ENCODE measurements around the gene CFAP45. TPM values are rescaled to one million over a fixed set of nuclear protein-coding genes. Genes with fewer than 3 reads are reported as not detected.
A peak's percentile ranks its signal among the peaks of the same experiment; 100 is the strongest.

Gene CFAP45
- total RNA-seq, 1 donor from 2014 or later = 1.5 TPM

DNA sequence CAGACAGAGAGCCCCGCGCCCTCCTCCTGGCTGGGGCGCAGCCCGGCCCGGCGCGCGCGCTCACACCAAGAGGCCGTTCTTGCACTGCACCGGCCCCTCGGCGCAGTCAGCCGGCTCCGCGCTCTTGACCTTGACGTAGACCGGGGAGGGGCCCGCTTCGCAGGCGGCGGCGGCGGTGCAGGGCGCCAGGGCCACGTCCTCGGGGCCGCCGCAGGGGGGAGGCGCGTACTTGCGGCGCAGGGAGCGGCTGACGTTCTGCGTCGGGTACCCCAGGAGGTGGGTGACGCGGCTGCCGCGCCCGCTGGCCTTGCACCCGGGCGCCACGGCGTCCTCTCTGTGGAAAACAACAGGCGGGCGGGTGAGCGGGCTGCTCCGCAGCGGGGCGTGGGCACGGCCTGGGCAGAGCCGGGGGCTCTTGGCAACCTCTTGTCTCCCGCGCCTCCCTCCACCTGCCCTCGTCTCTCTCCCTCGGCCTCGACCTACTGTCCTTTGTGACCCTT is 45.2 kb downstream of the CFAP45 start:
- peak; percentile 69 for DNase-seq (ENCODE audit: low spot score)
- H3K27me3 Mint-ChIP-seq (ENCODE audit: low read depth) = peaks cover 19% of the 10 kb centered on the region
- H3K9me3 Mint-ChIP-seq = no peaks in the 10 kb centered on the region
- peak overlapping the region; percentile 85 for H3K4me3 Mint-ChIP-seq (ENCODE audit: low read depth)
- intact Hi-C loops (cut with micrococcal nuclease) = loop anchor here (1.0 to 5.0 kb wide), 3 partner anchors 38 to 74 kb away; partner anchors contain the start of gene DUSP23
- no peaks in the 10 kb centered on the region for H3K36me3 Mint-ChIP-seq (ENCODE audit: low read depth)
- H3K4me1 Mint-ChIP-seq (ENCODE audit: low read depth) = peaks cover 15% of the 10 kb centered on the region
- H3K27ac Mint-ChIP-seq = peak overlapping the region; percentile 62

DNA sequence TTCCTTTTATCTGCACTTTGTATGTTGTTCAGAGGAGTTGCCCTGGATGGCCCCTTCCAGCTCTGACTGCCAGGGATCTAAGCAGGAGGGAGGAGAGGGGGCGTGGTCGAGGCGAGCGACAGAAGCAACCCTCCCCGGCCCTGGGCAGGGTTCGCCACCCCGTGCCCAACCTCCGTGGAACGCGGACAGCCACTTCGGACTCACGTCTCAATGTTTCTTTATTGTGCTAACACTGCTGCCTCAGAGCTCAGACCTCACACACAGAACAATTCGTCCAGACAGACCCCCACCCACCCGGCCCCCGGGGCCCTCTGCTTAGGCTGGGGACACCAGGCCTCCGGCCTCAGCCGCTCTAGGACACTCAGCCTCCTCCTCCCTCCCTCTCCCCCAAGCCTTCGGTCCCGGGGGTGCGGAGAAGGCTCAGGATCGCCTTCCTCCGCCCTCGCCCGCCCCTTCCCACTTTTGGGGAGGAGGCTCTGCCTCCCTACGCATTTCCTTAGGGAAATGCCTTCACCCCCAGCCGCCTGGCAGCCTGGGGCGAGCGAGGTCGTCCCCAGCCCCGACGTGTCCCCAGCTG is 45.8 kb downstream of the CFAP45 start:
- H3K4me1 Mint-ChIP-seq (ENCODE audit: low read depth) = peaks cover 15% of the 10 kb centered on the region
- H3K9me3 Mint-ChIP-seq = no peaks in the 10 kb centered on the region
- H3K27ac Mint-ChIP-seq = peak overlapping the region; percentile 45
- peak overlapping the region; percentile 80 for H3K4me3 Mint-ChIP-seq (ENCODE audit: low read depth)
- H3K27me3 Mint-ChIP-seq (ENCODE audit: low read depth) = peaks cover 19% of the 10 kb centered on the region
- intact Hi-C loops (cut with micrococcal nuclease) = loop anchor here (1.0 to 5.0 kb wide), 3 partner anchors 38 to 74 kb away; partner anchors contain the start of gene DUSP23
- H3K36me3 Mint-ChIP-seq (ENCODE audit: low read depth) = no peaks in the 10 kb centered on the region
- no peak for DNase-seq (ENCODE audit: low spot score)

DNA sequence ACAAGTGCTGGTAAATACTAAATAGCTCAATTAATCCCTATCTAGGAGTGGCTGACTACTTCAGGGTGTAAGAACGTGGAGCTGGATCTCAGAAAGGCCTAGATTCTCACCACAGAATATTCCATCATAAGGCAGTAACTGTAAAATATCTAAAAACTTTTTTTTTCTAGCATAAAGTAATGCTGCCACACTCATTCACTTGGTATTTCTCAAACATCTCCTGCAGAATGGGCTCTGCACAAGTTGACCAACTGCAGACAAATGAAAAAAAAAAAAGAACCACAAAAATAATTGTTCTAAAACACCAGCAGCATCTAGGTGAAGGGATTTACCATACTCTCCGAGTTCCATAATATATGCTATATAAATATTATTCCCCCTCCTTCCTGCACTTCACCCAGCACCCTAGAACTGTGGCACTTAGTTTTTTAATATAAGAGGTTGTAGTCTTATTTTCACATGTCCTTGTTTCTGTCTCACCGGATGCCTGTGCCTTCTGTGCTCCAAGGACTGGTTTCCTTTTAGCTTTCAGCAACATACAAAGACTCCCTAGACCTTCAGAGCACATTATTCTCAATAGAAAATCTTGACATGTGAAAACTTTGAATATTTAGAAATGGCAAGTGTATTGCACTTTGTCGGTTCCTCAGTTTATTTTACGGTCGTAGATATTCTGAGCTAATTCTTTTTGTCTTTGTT is 46.4 kb downstream of the CFAP45 start:
- peaks cover 22% of the 10 kb centered on the region for H3K27me3 Mint-ChIP-seq (ENCODE audit: low read depth)
- DNase-seq (ENCODE audit: low spot score) = no peak
- H3K4me1 Mint-ChIP-seq (ENCODE audit: low read depth) = peaks cover 15% of the 10 kb centered on the region
- intact Hi-C loops (cut with micrococcal nuclease) = loop anchor here (1.0 to 5.0 kb wide), 3 partner anchors 39 to 73 kb away; partner anchors contain the start of gene DUSP23
- H3K9me3 Mint-ChIP-seq = no peaks in the 10 kb centered on the region
- H3K27ac Mint-ChIP-seq = peak overlapping the region; percentile 45
- H3K36me3 Mint-ChIP-seq (ENCODE audit: low read depth) = no peaks in the 10 kb centered on the region
- H3K4me3 Mint-ChIP-seq (ENCODE audit: low read depth) = peak overlapping the region; percentile 80

DNA sequence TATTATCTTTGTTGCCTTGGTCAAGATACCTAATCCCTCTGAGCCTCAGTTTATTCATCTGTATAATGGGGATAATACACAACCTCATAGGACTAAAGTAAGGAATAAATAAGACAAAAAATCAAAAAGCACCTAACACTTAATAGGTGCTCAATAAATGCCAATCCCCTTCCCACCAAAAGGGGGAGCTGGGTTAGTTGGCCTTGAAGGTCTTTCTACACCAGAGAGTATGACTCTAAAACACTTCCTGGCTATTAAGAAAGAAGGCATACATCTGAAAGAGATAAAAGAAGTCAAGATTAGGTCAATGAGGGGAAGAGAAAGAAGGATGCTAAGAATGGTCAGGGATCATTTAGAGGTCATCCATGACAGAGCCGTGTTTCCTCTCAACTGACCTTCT is 48.6 kb downstream of the CFAP45 start:
- Mint-ChIP-seq H3K4me3 (ENCODE audit: low read depth) (no peak overlapping the region), H3K27ac (no peak overlapping the region), H3K4me1 (ENCODE audit: low read depth) (peaks cover 13% of the 10 kb centered on the region), H3K9me3 (no peaks in the 10 kb centered on the region), H3K27me3 (ENCODE audit: low read depth) (peaks cover 25% of the 10 kb centered on the region), H3K36me3 (ENCODE audit: low read depth) (no peaks in the 10 kb centered on the region)
- intact Hi-C loops (cut with micrococcal nuclease) = loop anchor here (5.0 kb wide), 1 partner anchor 41 kb away; no protein-coding TSS in a partner anchor
- DNase-seq (ENCODE audit: low spot score) = no peak

DNA sequence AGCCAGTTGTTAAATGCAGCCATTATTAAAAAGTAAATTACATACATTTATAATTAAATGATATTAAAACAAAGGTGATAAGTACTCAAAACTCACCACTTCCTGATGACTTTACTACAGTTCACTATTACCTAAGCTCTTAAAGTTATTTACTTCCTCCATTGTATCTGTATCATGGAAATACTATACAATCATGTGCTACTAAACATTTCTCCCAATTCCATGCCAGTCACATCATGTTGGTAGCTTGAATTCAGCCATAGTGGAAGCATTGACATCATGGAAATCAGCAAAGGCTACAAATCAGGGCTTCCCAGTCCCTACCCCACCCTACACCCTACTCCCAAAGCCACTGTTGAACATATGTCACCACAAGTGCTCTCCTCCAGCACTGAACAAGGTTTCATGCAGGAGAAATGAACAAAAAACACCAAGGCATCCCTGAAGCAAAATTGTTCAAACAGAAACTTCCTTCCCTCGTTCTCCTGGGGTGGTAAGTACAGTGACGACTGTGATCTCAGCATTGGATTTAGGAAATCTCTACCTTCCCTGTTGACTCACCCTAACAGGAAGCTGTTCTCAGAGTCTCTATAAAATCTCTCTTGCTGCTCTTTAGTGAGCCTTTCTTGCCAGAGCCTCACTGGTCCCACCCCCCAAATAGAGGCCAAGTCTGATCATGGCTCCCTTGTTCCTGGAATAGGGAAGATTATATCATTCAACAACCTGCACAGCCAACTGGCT is 50.2 kb downstream of the CFAP45 start:
- DNase-seq (ENCODE audit: low spot score) = no peak
- Mint-ChIP-seq H3K9me3 (no peaks in the 10 kb centered on the region), H3K27me3 (ENCODE audit: low read depth) (peaks cover 24% of the 10 kb centered on the region), H3K4me3 (ENCODE audit: low read depth) (no peak overlapping the region), H3K36me3 (ENCODE audit: low read depth) (no peaks in the 10 kb centered on the region), H3K27ac (no peak overlapping the region), H3K4me1 (ENCODE audit: low read depth) (peaks cover 7% of the 10 kb centered on the region)
- intact Hi-C loops (cut with micrococcal nuclease) = loop anchor here (5.0 kb wide), 1 partner anchor 43 kb away; no protein-coding TSS in a partner anchor

DNA sequence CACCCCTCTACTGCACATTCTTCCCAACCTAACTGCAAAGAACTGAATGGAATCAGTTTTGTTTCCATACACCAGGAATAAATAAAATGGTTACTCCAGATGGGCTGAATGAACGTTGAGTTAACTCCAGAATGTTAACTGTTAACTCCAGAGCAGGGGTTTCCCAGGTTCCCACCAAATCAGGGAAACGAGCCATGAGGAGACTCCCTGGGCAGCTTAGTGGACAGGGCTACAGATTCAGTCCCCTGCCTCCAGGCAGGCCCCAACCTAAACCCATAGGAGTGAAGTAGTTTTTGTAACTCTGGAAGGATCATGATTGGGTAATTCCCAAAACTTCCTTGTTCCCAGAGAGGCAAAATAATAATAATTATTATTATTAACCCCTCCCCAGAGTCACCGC is 51.6 kb downstream of the CFAP45 start:
- intact Hi-C loops (cut with micrococcal nuclease) = no loop called here
- H3K9me3 Mint-ChIP-seq = no peaks in the 10 kb centered on the region
- DNase-seq (ENCODE audit: low spot score) = no peak
- H3K27ac Mint-ChIP-seq = no peak overlapping the region
- H3K27me3 Mint-ChIP-seq (ENCODE audit: low read depth) = peaks cover 32% of the 10 kb centered on the region
- no peak overlapping the region for H3K4me3 Mint-ChIP-seq (ENCODE audit: low read depth)
- H3K4me1 Mint-ChIP-seq (ENCODE audit: low read depth) = peaks cover 2% of the 10 kb centered on the region
- no peaks in the 10 kb centered on the region for H3K36me3 Mint-ChIP-seq (ENCODE audit: low read depth)

DNA sequence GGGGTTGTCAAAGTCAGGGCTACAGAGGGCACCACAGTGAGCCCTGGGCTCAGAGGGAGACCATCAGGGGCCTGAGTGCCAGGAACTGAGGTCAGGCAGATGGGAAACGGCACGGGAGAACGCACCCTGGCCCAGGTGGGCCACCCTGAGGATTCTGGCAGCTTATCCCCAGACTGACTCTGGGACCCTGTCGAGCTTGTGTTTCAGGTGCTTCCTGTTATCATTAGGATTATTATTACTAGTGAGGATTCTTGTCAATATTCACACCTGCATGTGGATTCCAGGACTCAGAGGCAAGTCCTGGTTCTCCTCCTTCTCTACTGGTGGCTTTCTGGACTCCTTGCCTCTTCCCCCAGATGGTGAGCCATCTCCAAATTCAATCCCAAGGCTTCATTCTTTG is 52.7 kb downstream of the CFAP45 start:
- Mint-ChIP-seq H3K9me3 (no peaks in the 10 kb centered on the region), H3K27me3 (ENCODE audit: low read depth) (peaks cover 28% of the 10 kb centered on the region), H3K36me3 (ENCODE audit: low read depth) (no peaks in the 10 kb centered on the region), H3K27ac (no peak overlapping the region), H3K4me3 (ENCODE audit: low read depth) (no peak overlapping the region), H3K4me1 (ENCODE audit: low read depth) (peaks cover 2% of the 10 kb centered on the region)
- intact Hi-C loops (cut with micrococcal nuclease) = no loop called here
- DNase-seq (ENCODE audit: low spot score) = no peak

DNA sequence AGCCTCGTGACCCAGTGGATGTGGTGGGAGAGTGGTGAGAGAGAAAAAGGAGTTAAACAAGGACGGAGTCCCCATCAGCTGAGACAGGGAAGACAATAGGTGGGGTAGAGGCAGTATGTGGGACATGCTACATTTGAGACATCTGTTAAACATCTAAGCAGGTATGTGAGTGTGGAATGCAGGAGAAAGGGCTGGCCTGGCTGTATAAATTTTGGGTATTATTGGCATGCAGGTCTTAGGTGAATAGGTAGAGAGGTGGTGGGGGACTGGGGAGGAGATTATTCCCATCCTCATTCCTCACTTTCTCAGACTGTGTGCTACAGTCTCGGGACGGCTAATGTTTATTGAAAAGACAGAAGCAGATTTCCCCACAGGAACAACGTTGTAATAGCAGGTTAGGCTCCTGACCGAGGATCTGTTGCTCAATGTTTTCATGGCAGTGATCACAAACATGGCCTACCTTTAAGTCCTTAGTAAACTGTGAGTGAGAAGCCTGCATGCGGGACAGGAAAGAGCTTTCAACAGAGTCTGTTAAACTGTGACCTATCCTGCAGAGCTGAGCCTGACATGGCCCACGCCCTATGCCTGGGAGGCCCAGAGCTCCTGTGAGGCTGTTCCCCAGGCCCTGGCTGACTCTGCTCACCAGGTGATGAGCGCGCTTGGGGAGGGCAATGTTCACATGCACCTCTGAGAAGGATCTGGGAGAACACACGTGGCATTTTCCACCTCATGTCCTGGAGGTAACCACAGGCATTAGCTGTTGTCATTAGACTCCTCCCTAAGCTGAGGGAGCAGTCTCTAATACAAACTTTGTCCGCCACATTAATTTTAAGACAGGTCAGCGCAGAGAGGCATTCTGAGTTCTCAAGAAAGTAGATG is 54.0 kb downstream of the CFAP45 start:
- no peak for DNase-seq (ENCODE audit: low spot score)
- Mint-ChIP-seq H3K9me3 (no peaks in the 10 kb centered on the region), H3K36me3 (ENCODE audit: low read depth) (no peaks in the 10 kb centered on the region), H3K27me3 (ENCODE audit: low read depth) (peaks cover 26% of the 10 kb centered on the region), H3K4me3 (ENCODE audit: low read depth) (no peak overlapping the region), H3K4me1 (ENCODE audit: low read depth) (peaks cover 2% of the 10 kb centered on the region), H3K27ac (no peak overlapping the region)
- intact Hi-C loops (cut with micrococcal nuclease) = no loop called here

DNA sequence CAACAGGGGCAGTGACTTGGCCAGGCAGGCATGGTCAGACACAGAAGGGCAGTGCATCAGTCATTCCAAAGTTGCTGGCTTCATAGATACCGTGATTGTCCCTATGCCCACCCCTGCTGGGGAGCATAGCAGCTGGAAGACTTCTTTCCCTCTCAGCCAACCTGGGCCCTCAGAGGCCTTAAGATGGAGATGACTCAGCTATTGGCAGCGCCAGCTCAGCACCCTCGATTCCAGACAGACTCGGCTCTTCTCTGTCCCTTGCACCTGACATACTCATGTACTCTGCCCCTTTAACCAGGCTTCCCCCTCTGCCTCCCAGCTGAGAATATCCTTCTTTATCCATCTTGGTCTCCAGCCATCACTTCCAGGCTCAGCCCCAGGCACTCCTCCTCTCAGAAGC is 56.5 kb downstream of the CFAP45 start:
- Mint-ChIP-seq H3K4me1 (ENCODE audit: low read depth) (no peaks in the 10 kb centered on the region), H3K36me3 (ENCODE audit: low read depth) (no peaks in the 10 kb centered on the region), H3K9me3 (no peaks in the 10 kb centered on the region), H3K27me3 (ENCODE audit: low read depth) (peaks cover 18% of the 10 kb centered on the region), H3K27ac (no peak overlapping the region), H3K4me3 (ENCODE audit: low read depth) (no peak overlapping the region)
- intact Hi-C loops (cut with micrococcal nuclease) = no loop called here
- DNase-seq (ENCODE audit: low spot score) = no peak

DNA sequence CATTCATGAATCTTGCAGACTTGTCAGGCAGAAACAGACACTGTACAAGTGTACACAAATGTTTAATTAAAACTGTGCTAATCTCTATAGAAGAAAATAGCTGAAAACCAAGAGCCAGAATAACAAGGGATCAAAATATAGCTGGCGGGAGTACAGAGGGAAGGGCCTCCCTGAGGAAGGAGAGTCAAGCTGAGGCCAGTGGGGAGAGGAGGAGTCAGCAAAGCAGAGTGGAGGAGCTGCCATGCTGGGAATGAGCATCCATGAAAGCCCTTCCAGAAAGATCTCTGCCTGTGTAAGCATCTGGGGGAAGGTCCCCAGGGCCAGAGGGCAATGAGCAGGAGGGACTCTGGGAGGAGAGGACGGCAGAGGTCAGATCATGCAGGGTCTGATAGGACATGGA is 58.2 kb downstream of the CFAP45 start:
- no peak for DNase-seq (ENCODE audit: low spot score)
- Mint-ChIP-seq H3K27ac (no peak overlapping the region), H3K4me3 (ENCODE audit: low read depth) (no peak overlapping the region), H3K4me1 (ENCODE audit: low read depth) (no peaks in the 10 kb centered on the region), H3K36me3 (ENCODE audit: low read depth) (no peaks in the 10 kb centered on the region), H3K9me3 (no peaks in the 10 kb centered on the region), H3K27me3 (ENCODE audit: low read depth) (peaks cover 15% of the 10 kb centered on the region)
- intact Hi-C loops (cut with micrococcal nuclease) = no loop called here

DNA sequence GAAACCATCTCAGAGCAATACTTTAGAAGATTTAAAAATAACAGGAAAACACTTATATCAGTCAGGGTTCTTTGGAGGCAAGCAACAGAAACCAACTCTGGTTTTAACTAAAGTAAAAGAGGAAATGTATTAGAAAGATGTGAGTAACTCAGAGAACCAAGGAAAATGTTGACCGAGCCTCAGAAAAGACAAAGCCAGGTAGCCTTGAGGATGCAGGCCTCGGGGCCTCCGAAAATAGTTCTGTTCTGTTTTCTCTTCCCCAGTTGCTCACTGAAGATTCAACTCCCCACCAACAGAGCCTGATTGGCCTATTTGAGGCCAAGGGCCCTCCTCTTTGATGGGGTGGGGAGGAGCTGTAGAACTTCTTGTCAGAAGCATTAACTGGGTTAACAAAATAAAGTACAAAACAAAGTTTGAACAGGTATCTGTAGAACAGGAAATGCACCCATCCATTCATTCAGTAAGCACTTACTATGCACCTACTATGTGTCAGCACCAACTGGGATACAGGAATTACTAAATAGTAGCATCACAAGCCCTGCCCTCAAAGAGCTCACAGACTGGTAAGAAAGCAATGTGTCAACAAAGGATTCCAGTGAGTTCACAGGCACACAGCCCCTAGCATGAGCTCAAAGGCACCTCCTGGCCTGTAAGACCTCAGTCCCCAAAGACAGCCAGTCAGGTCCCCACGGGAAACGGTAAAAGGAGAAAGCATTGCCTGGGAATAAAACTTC is 60.7 kb downstream of the CFAP45 start:
- Mint-ChIP-seq H3K36me3 (ENCODE audit: low read depth) (no peaks in the 10 kb centered on the region), H3K4me3 (ENCODE audit: low read depth) (no peak overlapping the region), H3K27ac (no peak overlapping the region), H3K27me3 (ENCODE audit: low read depth) (peaks cover 7% of the 10 kb centered on the region), H3K4me1 (ENCODE audit: low read depth) (no peaks in the 10 kb centered on the region), H3K9me3 (no peaks in the 10 kb centered on the region)
- intact Hi-C loops (cut with micrococcal nuclease) = no loop called here
- no peak for DNase-seq (ENCODE audit: low spot score)

DNA sequence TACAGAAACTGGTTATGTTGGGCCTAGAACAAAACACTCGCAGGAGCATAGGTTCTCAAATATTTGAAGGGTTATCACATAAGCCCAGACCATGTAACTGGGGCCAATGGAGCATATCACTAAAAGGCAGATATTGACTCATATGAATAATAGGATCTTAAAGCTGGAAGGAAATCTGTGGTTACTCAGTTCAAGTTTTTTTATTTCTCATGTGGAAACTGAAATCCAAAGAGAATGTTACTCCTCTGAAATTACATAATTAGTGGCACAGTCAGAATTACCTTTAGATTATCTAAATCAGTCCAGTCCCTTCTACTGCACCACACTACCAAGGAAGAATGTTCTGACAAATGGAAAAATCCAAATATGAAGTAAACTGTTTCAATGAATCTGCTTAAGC is 61.2 kb downstream of the CFAP45 start:
- Mint-ChIP-seq H3K9me3 (no peaks in the 10 kb centered on the region), H3K4me3 (ENCODE audit: low read depth) (no peak overlapping the region), H3K27me3 (ENCODE audit: low read depth) (peaks cover 2% of the 10 kb centered on the region), H3K27ac (no peak overlapping the region), H3K4me1 (ENCODE audit: low read depth) (no peaks in the 10 kb centered on the region), H3K36me3 (ENCODE audit: low read depth) (no peaks in the 10 kb centered on the region)
- no peak for DNase-seq (ENCODE audit: low spot score)
- intact Hi-C loops (cut with micrococcal nuclease) = no loop called here

Data from activated T-helper 2 cell treated with anti-CD3 and anti-CD28 coated beads, Interferon-gamma antibody, Interleukin-2, Interleukin-4, amounts not matched to agents 10 μg/mL and 5 μg/mL and 100 μg/mL, durations not matched to agents 14 hours and 24 hours and 36 hours (primary cell).